Tibial artery (tissue), 4 donors: ENCODE measurements around the gene ARHGAP28.
"Not testable (repeated sequence)": the region's sequence is repeated elsewhere in the genome, so short reads cannot be mapped to it uniquely, and the experiment has no call there.

ENCODE experiments used
- DNase-seq, 2 donors: peaks; one replicate each; pipeline ENCODE4 v3.0.0-alpha.2; 2019
- H3K27ac ChIP-seq, 2 donors: fragments of 200-600 bp; sonication (generic) in 1 of 2; 1 replicate in 1 of 2; 2 replicates in 1 of 2; pipeline ENCODE4 v1.5.1; 2018 to 2019; ENCODE audit warnings: mild to moderate bottlenecking in 1 of 2
- H3K27me3 ChIP-seq, 2 donors: fragments of 200-600 bp; sonication (generic) in 1 of 2; one replicate each; pipeline versions ENCODE4 v1.5.1 to v1.6.0; 2016 to 2019
- H3K36me3 ChIP-seq, 3 donors: fragments of 200-600 bp; sonication (generic) in 2 of 3; one replicate each; pipeline ENCODE4 v1.5.1; 2016 to 2019; ENCODE audit warnings: mild to moderate bottlenecking in 2 of 3
- H3K4me1 ChIP-seq, 4 donors: fragments of 200-600 bp; sonication (generic) in 2 of 4; 1 replicate in 3 of 4; 2 replicates in 1 of 4; pipeline ENCODE4 v1.5.1; 2016 to 2019
- H3K4me3 ChIP-seq, 2 donors: fragments of 200-600 bp; sonication (generic) in 1 of 2; 1 replicate in 1 of 2; 2 replicates in 1 of 2; pipeline ENCODE4 v1.5.1; 2018 to 2019; ENCODE audit warnings: mild to moderate bottlenecking in 2 of 2
- H3K9me3 ChIP-seq, 3 donors: fragments of 200-600 bp; sonication (generic) in 1 of 3; one replicate each; pipeline ENCODE4 v1.5.1; 2016 to 2019
- CTCF ChIP-seq, 2 experiments: fragments of 200-600 bp in 1 of 2; fragments of 450-650 bp in 1 of 2; IDR thresholded peaks; one replicate each; pipeline ENCODE4 v1.5.1; 2017 to 2019; ENCODE audit warnings: antibody characterized with exemption in 2 of 2, mild to moderate bottlenecking in 1 of 2, moderate library complexity in 1 of 2
- intact Hi-C: fragments of 100-400 bp; cut with DNase I; formaldehyde crosslinking; loops from one replicate; pipeline ENCODE4 v1.15.0; 2023; ENCODE audit warnings: low total_unique reads

ARHGAP28 gene

DNA sequence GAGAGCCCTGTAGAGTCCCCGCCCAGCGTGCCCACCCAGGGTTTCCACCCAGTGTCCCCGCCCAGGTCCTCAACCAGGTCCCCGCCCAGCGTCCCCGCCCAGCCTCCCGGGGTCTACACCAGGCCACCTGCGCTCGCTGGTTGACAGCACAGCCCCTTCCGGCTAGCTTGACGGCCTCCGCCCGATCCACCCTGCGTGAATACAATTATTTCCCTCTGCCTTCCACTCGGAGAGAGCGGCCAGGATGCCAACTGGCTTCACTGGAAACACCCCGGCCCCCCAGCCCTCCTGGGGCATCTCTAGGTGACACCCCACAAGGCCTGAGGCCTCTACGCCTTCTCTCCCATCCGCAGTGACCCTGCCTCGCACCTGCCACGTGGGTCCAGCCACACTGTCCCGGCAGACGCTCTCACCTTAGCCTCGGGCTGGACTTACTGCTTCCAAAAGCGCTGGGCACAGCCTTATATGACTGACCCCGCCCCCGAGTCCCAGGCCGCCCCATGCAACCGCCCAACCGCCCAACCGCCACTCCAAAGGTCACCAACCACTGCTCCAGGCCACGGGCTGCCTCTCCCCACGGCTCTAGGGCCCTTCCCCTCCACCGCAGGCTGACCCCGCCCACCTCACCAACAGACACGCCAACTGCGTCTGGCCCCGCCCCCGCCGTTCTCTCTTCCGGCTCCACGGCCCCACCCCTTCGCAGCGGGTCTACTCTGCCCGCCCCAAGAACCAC, 200.0 kb downstream of the ARHGAP28 start:
- intact Hi-C loops: no loop called here
- DNase-seq: no peak
- TF ChIP-seq CTCF (IDR thresholded peaks at IDR 0.05): no peak

GRCh38 chr18:6934859-6935258, 205.3 kb downstream of the ARHGAP28 start:
- TF ChIP-seq CTCF (IDR thresholded peaks at IDR 0.05): no peak
- Histone ChIP-seq H3K9me3 (no peaks in the 10 kb centered on the region), H3K27me3 (no peaks in the 10 kb centered on the region), H3K4me1 (no peaks in the 10 kb centered on the region), H3K36me3 (no peaks in the 10 kb centered on the region), H3K4me3 (no peak overlapping the region), H3K27ac (no peak overlapping the region)
- intact Hi-C loops: no loop called here
- DNase-seq: no peak

More for the DNA sequence above, 200.0 kb downstream of the ARHGAP28 start:
- Histone ChIP-seq H3K4me1 (no peaks in the 10 kb centered on the region), H3K27ac (no peak overlapping the region), H3K9me3 (no peaks in the 10 kb centered on the region), H3K27me3 (no peaks in the 10 kb centered on the region), H3K4me3 (no peak overlapping the region), H3K36me3 (no peaks in the 10 kb centered on the region)

DNA sequence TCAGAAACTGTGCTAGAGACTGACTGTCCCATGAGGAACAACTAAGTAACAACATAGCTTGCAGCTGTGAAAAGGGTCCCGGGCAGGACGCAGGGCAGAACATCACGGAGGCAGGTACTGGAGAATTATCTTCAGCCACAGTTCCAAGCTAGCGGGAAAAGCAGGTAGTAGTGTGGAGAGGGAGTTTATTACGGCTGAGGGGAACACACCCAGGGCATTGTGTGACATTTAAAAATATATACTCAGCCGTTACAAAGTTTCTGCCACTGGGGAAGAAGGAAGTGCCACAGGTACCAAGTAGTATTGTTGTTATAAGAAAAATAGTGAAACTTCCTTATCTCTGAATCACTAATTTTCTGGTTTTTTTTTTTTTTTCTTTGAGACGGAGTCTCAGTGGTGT, 208.5 kb downstream of the ARHGAP28 start:
- no peak overlapping the region for H3K4me3 ChIP-seq
- intact Hi-C loops: no loop called here
- no peak for TF ChIP-seq CTCF (IDR thresholded peaks at IDR 0.05)

GRCh38 chr18:6938403-6938802, 208.9 kb downstream of the ARHGAP28 start:
- H3K27ac ChIP-seq, DNase-seq, H3K36me3 ChIP-seq, H3K9me3 ChIP-seq, H3K4me1 ChIP-seq, H3K4me3 ChIP-seq, H3K27me3 ChIP-seq, intact Hi-C loops: not testable (repeated sequence)

More for the DNA sequence above, 208.5 kb downstream of the ARHGAP28 start:
- Histone ChIP-seq H3K9me3 (no peaks in the 10 kb centered on the region), H3K27me3 (no peaks in the 10 kb centered on the region), H3K27ac (no peak overlapping the region), H3K36me3 (peaks cover 0 to 3% (median 0%) of the 10 kb centered on the region in 3 donors), H3K4me1 (no peaks in the 10 kb centered on the region)
- no peak for DNase-seq

DNA sequence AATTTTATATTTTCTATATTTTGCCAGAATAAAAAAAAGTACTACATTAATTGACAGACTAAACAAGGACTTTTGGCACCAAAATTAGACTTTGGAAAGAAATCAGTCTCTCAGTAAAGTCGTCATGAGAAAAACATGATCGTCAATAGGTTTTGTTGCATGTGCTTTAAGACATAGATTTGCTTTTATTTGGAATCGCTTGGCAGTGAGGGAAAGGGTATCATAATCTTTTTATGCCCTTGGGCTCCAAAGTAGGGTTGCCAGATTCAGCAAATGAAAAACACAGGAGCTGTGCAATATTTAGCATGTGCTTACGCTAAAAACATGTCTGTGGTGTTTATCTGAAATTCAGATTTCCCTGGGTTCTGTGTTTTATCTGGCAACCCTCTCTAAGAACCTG, 210.5 kb downstream of the ARHGAP28 start:
- no peak for DNase-seq
- intact Hi-C loops: no loop called here
- Histone ChIP-seq H3K27ac (no peak overlapping the region), H3K4me3 (no peak overlapping the region), H3K36me3 (peaks cover 0 to 5% (median 0%) of the 10 kb centered on the region in 3 donors), H3K27me3 (no peaks in the 10 kb centered on the region), H3K4me1 (no peaks in the 10 kb centered on the region), H3K9me3 (no peaks in the 10 kb centered on the region)
- TF ChIP-seq CTCF (IDR thresholded peaks at IDR 0.05): no peak

GRCh38 chr18:6940451-6940850, 210.9 kb downstream of the ARHGAP28 start:
- no peaks in the 10 kb centered on the region for H3K4me1 ChIP-seq
- H3K36me3 ChIP-seq: peaks cover 0 to 5% (median 0%) of the 10 kb centered on the region in 3 donors
- TF ChIP-seq CTCF (IDR thresholded peaks at IDR 0.05): no peak
- no peaks in the 10 kb centered on the region for H3K9me3 ChIP-seq
- DNase-seq: no peak
- no peak overlapping the region for H3K27ac ChIP-seq
- H3K4me3 ChIP-seq: no peak overlapping the region
- intact Hi-C loops: no loop called here
- no peaks in the 10 kb centered on the region for H3K27me3 ChIP-seq
